Panc1 (cell line): ENCODE data around the gene LAMB4.

Source experiments
- CTCF ChIP-seq: fragments of 450-650 bp; IDR thresholded peaks from 2 replicates; pipeline ENCODE4 v1.5.1; 2017; ENCODE audit warnings: mild to moderate bottlenecking
- TCF7L2 ChIP-seq: IDR thresholded peaks from 2 replicates; pipeline ENCODE4 v1.6.1; 2011; ENCODE audit warnings: mild to moderate bottlenecking, low read depth, low read length, inconsistent platforms
- TF ChIP-seq, protein P1 (sequence below), 2 experiments: IDR thresholded peaks; 2 replicates each; pipeline ENCODE4 v1.6.1; 2011 to 2012; ENCODE audit warnings: low read depth in 2 of 2, control low read depth in 1 of 2, low read length in 1 of 2, mild to moderate bottlenecking in 1 of 2, moderate library complexity in 1 of 2; ENCODE audit not compliant: insufficient read depth in 1 of 2

DNA sequence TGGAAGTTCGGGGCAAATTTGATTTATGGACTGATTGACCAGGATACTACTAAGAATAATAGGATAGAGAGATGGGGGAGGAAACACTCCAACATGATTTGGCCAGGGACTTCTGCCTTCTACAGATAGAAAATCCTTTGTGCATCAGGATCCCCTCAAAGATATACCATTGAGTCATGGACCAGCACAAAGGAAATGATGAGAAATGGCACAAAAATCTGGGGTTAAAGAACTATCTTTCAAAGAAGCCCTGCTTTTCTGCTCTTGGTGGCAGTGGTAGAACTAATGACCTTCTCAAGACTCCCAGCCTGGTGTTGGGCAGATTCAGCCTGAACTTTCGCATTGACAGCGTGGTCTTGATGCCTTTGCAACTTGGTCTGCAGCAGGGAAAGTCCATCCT lies 99.6 kb downstream of the LAMB4 start:
- TF ChIP-seq, protein P1, sequence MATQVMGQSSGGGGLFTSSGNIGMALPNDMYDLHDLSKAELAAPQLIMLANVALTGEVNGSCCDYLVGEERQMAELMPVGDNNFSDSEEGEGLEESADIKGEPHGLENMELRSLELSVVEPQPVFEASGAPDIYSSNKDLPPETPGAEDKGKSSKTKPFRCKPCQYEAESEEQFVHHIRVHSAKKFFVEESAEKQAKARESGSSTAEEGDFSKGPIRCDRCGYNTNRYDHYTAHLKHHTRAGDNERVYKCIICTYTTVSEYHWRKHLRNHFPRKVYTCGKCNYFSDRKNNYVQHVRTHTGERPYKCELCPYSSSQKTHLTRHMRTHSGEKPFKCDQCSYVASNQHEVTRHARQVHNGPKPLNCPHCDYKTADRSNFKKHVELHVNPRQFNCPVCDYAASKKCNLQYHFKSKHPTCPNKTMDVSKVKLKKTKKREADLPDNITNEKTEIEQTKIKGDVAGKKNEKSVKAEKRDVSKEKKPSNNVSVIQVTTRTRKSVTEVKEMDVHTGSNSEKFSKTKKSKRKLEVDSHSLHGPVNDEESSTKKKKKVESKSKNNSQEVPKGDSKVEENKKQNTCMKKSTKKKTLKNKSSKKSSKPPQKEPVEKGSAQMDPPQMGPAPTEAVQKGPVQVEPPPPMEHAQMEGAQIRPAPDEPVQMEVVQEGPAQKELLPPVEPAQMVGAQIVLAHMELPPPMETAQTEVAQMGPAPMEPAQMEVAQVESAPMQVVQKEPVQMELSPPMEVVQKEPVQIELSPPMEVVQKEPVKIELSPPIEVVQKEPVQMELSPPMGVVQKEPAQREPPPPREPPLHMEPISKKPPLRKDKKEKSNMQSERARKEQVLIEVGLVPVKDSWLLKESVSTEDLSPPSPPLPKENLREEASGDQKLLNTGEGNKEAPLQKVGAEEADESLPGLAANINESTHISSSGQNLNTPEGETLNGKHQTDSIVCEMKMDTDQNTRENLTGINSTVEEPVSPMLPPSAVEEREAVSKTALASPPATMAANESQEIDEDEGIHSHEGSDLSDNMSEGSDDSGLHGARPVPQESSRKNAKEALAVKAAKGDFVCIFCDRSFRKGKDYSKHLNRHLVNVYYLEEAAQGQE (IDR thresholded peaks at IDR 0.05; ENCODE audit: insufficient read depth in 1 of 2, low read depth in 2 of 2, low read length in 1 of 2), result no peak
- TF ChIP-seq CTCF, result no peak
- TF ChIP-seq TCF7L2, result no peak
